HepG2 (cell line): ENCODE results near the gene NPHS1. TPM values are rescaled to one million over a fixed set of nuclear protein-coding genes. Genes with fewer than 3 reads are reported as not detected.

Experiments used
- CHD2 ChIP-seq: IDR thresholded peaks from 2 replicates; pipeline ENCODE4 v1.6.1; 2011; ENCODE audit warnings: low read depth, low read length, improper control_type of control experiment
- FLYWCH1 ChIP-seq: sonication (generic); formaldehyde crosslinking; IDR thresholded peaks from 2 replicates; pipeline ENCODE4 v1.8.1; 2023; ENCODE audit warnings: mild to moderate bottlenecking, missing genetic modification reagents
- HIVEP1 ChIP-seq: sonication (generic); formaldehyde crosslinking; IDR thresholded peaks from 2 replicates; pipeline ENCODE4 v1.4.0; 2020; ENCODE audit warnings: mild to moderate bottlenecking, missing genetic modification reagents
- KMT2A ChIP-seq: sonication (generic); formaldehyde crosslinking; IDR thresholded peaks from 2 replicates; pipeline ENCODE4 v1.4.0; 2020; ENCODE audit warnings: missing genetic modification reagents
- MLX ChIP-seq: IDR thresholded peaks from 2 replicates; pipeline ENCODE4 v1.6.1; 2016
- NCOR1 ChIP-seq: fragments of 200-600 bp; sonication (generic); IDR thresholded peaks from 2 replicates; pipeline ENCODE4 v1.7.0; 2017; ENCODE audit warnings: antibody characterized with exemption, low read length, borderline replicate concordance
- POLR2G ChIP-seq: fragments of 200-400 bp; formaldehyde crosslinking; IDR thresholded peaks from 2 replicates; pipeline ENCODE4 v1.6.1; 2018; ENCODE audit warnings: mild to moderate bottlenecking, low read depth, low read length, moderate library complexity
- RFX5 ChIP-seq: IDR thresholded peaks from 2 replicates; pipeline ENCODE4 v1.6.1; 2011; ENCODE audit warnings: low read depth, low read length, improper control_type of control experiment
- THAP9 ChIP-seq: sonication (generic); formaldehyde crosslinking; IDR thresholded peaks from 2 replicates; pipeline ENCODE4; 2020; ENCODE audit warnings: missing genetic modification reagents, mild to moderate bottlenecking, borderline replicate concordance
- TOPORS ChIP-seq: sonication (generic); formaldehyde crosslinking; IDR thresholded peaks from 2 replicates; pipeline ENCODE4 v1.8.0; 2023; ENCODE audit warnings: mild to moderate bottlenecking, missing genetic modification reagents
- ZNF282 ChIP-seq: fragments of 450-650 bp; IDR thresholded peaks from 2 replicates; pipeline ENCODE4 v1.6.1; 2018; ENCODE audit not compliant: partially characterized antibody
- ZNF484 ChIP-seq: sonication (generic); formaldehyde crosslinking; IDR thresholded peaks from 2 replicates; pipeline ENCODE4 v1.5.1; 2020; ENCODE audit warnings: mild to moderate bottlenecking, low read depth, missing genetic modification reagents, borderline replicate concordance
- ZNF749 ChIP-seq: sonication (generic); formaldehyde crosslinking; IDR thresholded peaks from 2 replicates; pipeline ENCODE4 v1.8.0; 2022; ENCODE audit warnings: mild to moderate bottlenecking, missing genetic modification reagents, moderate library complexity, borderline replicate concordance
- ZNF784 ChIP-seq: sonication (generic); formaldehyde crosslinking; IDR thresholded peaks from 2 replicates; pipeline ENCODE4 v1.5.1; 2020; ENCODE audit warnings: missing genetic modification reagents, mild to moderate bottlenecking, borderline replicate concordance
- polyA plus RNA-seq, 8 experiments: library from polyadenylated mRNA; depleted of rRNA in 3 of 8; stranded (reverse) in 7 of 8; unstranded in 1 of 8; fragments of >200 nt; fragmentation: Illumina TruSeq in 4 of 8; extraction: Trizol in 4 of 8; gene quantifications; 2 replicates each; pipeline versions ENCODE4 v1.2.1 to v1.2.3, GENCODE V29; 2011 to 2016; ENCODE audit warnings: low read depth in 4 of 8, missing spikeins in 1 of 8, mixed read lengths in 1 of 8; ENCODE audit not compliant: insufficient read depth in 1 of 8
- total RNA-seq, 5 experiments: library from RNA; depleted of rRNA; stranded (reverse); fragments of >200 nt; fragmentation: Illumina TruSeq; extraction: Trizol; gene quantifications; 2 replicates each; pipeline ENCODE4 v1.2.3, GENCODE V29; 2016; ENCODE audit warnings: low read depth in 1 of 5
- TF ChIP-seq, protein P1 (sequence below): sonication (generic); formaldehyde crosslinking; conservative IDR thresholded peaks from 2 replicates; pipeline ENCODE4 v1.4.0; 2020; ENCODE audit warnings: missing genetic modification reagents
- TF ChIP-seq, protein P2 (sequence below): sonication (generic); formaldehyde crosslinking; IDR thresholded peaks from 2 replicates; pipeline ENCODE4 v1.4.0; 2020; ENCODE audit warnings: mild to moderate bottlenecking, missing genetic modification reagents
- TF ChIP-seq, protein P3 (sequence below): IDR thresholded peaks from 2 replicates; pipeline ENCODE4 v1.6.1; 2012; ENCODE audit warnings: low read length, improper control_type of control experiment

The NPHS1 gene
- total and polyA plus RNA-seq, 2 of the 13 experiments (the other 11 are each of a cell fraction or from before 2014, with no cell fraction given) = not detected

- no peak for TF ChIP-seq NCOR1
- no peak for TF ChIP-seq POLR2G
- TF ChIP-seq TOPORS (CRISPR knock-in tag) = 0 out of 2 replicates have a peak, but pooled peaks have one; percentile 59
- TF ChIP-seq, protein P1, sequence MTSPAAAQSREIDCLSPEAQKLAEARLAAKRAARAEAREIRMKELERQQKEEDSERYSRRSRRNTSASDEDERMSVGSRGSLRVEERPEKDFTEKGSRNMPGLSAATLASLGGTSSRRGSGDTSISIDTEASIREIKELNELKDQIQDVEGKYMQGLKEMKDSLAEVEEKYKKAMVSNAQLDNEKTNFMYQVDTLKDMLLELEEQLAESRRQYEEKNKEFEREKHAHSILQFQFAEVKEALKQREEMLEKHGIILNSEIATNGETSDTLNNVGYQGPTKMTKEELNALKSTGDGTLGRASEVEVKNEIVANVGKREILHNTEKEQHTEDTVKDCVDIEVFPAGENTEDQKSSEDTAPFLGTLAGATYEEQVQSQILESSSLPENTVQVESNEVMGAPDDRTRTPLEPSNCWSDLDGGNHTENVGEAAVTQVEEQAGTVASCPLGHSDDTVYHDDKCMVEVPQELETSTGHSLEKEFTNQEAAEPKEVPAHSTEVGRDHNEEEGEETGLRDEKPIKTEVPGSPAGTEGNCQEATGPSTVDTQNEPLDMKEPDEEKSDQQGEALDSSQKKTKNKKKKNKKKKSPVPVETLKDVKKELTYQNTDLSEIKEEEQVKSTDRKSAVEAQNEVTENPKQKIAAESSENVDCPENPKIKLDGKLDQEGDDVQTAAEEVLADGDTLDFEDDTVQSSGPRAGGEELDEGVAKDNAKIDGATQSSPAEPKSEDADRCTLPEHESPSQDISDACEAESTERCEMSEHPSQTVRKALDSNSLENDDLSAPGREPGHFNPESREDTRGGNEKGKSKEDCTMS (CRISPR knock-in tag) = peak; percentile 87; the same call in 1 of the 2 replicates
- peak; percentile 87; the same call in 1 of the 2 replicates for TF ChIP-seq ZNF784 (CRISPR knock-in tag)
- peak; percentile 73; the same call in 1 of the 2 replicates for TF ChIP-seq THAP9 (CRISPR knock-in tag)
- TF ChIP-seq ZNF749 (CRISPR knock-in tag) = peak; percentile 82; the same call in 1 of the 2 replicates
- TF ChIP-seq HIVEP1 (CRISPR knock-in tag) = peak; percentile 58; the same call in 1 of the 2 replicates
- TF ChIP-seq, protein P2, sequence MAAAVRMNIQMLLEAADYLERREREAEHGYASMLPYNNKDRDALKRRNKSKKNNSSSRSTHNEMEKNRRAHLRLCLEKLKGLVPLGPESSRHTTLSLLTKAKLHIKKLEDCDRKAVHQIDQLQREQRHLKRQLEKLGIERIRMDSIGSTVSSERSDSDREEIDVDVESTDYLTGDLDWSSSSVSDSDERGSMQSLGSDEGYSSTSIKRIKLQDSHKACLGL = peak; percentile 94
- no peak for TF ChIP-seq ZNF484 (CRISPR knock-in tag)
- no peak for TF ChIP-seq ZNF282
- no peak for TF ChIP-seq CHD2
- TF ChIP-seq, protein P3, sequence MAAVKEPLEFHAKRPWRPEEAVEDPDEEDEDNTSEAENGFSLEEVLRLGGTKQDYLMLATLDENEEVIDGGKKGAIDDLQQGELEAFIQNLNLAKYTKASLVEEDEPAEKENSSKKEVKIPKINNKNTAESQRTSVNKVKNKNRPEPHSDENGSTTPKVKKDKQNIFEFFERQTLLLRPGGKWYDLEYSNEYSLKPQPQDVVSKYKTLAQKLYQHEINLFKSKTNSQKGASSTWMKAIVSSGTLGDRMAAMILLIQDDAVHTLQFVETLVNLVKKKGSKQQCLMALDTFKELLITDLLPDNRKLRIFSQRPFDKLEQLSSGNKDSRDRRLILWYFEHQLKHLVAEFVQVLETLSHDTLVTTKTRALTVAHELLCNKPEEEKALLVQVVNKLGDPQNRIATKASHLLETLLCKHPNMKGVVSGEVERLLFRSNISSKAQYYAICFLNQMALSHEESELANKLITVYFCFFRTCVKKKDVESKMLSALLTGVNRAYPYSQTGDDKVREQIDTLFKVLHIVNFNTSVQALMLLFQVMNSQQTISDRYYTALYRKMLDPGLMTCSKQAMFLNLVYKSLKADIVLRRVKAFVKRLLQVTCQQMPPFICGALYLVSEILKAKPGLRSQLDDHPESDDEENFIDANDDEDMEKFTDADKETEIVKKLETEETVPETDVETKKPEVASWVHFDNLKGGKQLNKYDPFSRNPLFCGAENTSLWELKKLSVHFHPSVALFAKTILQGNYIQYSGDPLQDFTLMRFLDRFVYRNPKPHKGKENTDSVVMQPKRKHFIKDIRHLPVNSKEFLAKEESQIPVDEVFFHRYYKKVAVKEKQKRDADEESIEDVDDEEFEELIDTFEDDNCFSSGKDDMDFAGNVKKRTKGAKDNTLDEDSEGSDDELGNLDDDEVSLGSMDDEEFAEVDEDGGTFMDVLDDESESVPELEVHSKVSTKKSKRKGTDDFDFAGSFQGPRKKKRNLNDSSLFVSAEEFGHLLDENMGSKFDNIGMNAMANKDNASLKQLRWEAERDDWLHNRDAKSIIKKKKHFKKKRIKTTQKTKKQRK = no peak
- peak; percentile 20; the same call in 1 of the 2 replicates for TF ChIP-seq KMT2A (CRISPR knock-in tag)
- TF ChIP-seq FLYWCH1 = peak; percentile 82; the same call in 1 of the 2 replicates
- TF ChIP-seq RFX5 = no peak
- peak; percentile 45; the same call in 1 of the 2 replicates for TF ChIP-seq MLX
Observed at GRCh38 chr19:35879770-35880317, 27.5 kb upstream of the NPHS1 start (continued).
